SU-DHL-6 (cell line): ENCODE measurements around the gene SUN2.

ENCODE experiments used
- H2AFZ ChIP-seq: fragments of 200-600 bp; sonication (generic); 2 replicates; pipeline ENCODE4 v1.6.1; 2014; ENCODE audit warnings: low read depth, mild to moderate bottlenecking, moderate library complexity, mixed read lengths, antibody characterized with exemption, low read length; ENCODE audit not compliant: severe bottlenecking
- H3F3A ChIP-seq: fragments of 200-600 bp; shearing (Covaris generic); 2 replicates; pipeline ENCODE4 v1.6.0; 2016; ENCODE audit warnings: antibody characterized with exemption, mild to moderate bottlenecking; ENCODE audit not compliant: insufficient read depth
- H3K27ac ChIP-seq: fragments of 200-600 bp; sonication (generic); 2 replicates; pipeline ENCODE4 v1.5.1; 2016; ENCODE audit warnings: low read depth, mild to moderate bottlenecking, low read length, moderate library complexity, mixed read lengths
- H3K27me3 ChIP-seq: fragments of 200-600 bp; sonication (generic), shearing (Covaris generic); 2 replicates; pipeline ENCODE4 v1.6.0; 2014; ENCODE audit warnings: mild to moderate bottlenecking, low read length
- H3K36me3 ChIP-seq: fragments of 200-600 bp; sonication (generic); 2 replicates; pipeline ENCODE4 v1.6.1; 2014; ENCODE audit warnings: mild to moderate bottlenecking, low read length, mixed read lengths
- H3K4me2 ChIP-seq: fragments of 300-600, 200-600 bp; shearing (Covaris generic), sonication (generic); 2 replicates; pipeline ENCODE4 v1.6.0; 2014; ENCODE audit warnings: low read length, low read depth, mild to moderate bottlenecking; ENCODE audit not compliant: poor library complexity, severe bottlenecking
- H3K4me3 ChIP-seq: fragments of 200-600 bp; sonication (generic); 2 replicates; pipeline ENCODE4 v1.5.1; 2014; ENCODE audit warnings: antibody characterized with exemption, low read length, mild to moderate bottlenecking, mixed read lengths; ENCODE audit not compliant: insufficient read depth, poor library complexity, severe bottlenecking
- H3K79me2 ChIP-seq: fragments of 200-600 bp; sonication (generic); 2 replicates; pipeline ENCODE4 v1.6.1; 2014; ENCODE audit warnings: mild to moderate bottlenecking, low read length, moderate library complexity; ENCODE audit not compliant: insufficient read depth
- H3K9ac ChIP-seq: fragments of 200-600 bp; sonication (generic); 2 replicates; pipeline ENCODE4 v1.7.0; 2014; ENCODE audit warnings: mild to moderate bottlenecking, low read length
- H3K9me2 ChIP-seq: fragments of 200-600 bp; sonication (generic); replicated peaks from 2 replicates; pipeline ENCODE4 v1.6.1; 2014; ENCODE audit warnings: low read length; ENCODE audit not compliant: insufficient read depth
- H3K9me3 ChIP-seq: fragments of 200-600 bp; sonication (generic); 2 replicates; pipeline ENCODE4 v1.6.1; 2014; ENCODE audit warnings: low read length, mixed read lengths; ENCODE audit not compliant: insufficient read depth
- H4K20me1 ChIP-seq: fragments of 200-600 bp; sonication (generic); 2 replicates; pipeline ENCODE4 v1.6.1; 2014; ENCODE audit warnings: low read depth, mild to moderate bottlenecking, antibody characterized with exemption, low read length, moderate library complexity, mixed read lengths
- CTCF ChIP-seq: fragments of 200-600 bp; sonication (generic); IDR thresholded peaks from one replicate; pipeline ENCODE4 v1.5.1; 2017; ENCODE audit warnings: antibody characterized with exemption, mild to moderate bottlenecking, low read length, moderate library complexity; ENCODE audit not compliant: insufficient read depth, poor library complexity, severe bottlenecking
- EZH2phosphoT487 ChIP-seq: fragments of 200-600 bp; sonication (generic), shearing (Covaris generic); conservative IDR thresholded peaks from 2 replicates; pipeline ENCODE4 v1.6.1; 2018; ENCODE audit warnings: mild to moderate bottlenecking, antibody characterized with exemption, low read length, moderate library complexity, mixed read lengths

SUN2 gene

GRCh38 chr22:38685761-38686160, 70.0 kb downstream of the SUN2 start:
- Histone ChIP-seq H3F3A (no peaks in the 10 kb centered on the region; the same call in 1 of the 2 replicates), H3K9me3 (no peaks in the 10 kb centered on the region), H3K9me2 (no peaks in the 10 kb centered on the region), H3K9ac (no peak overlapping the region), H4K20me1 (no peaks in the 10 kb centered on the region), H3K27ac (no peak overlapping the region), H3K4me3 (no peak overlapping the region), H3K4me2 (no peak overlapping the region), H3K79me2 (peaks cover 10% of the 10 kb centered on the region), H2AFZ (no peak overlapping the region), H3K27me3 (no peaks in the 10 kb centered on the region), H3K36me3 (0 out of 2 replicates have a peak, but pooled peaks cover 7% of the 10 kb centered on the region)
- no peak for TF ChIP-seq CTCF

- H3F3A ChIP-seq, result no peaks in the 10 kb centered on the region; the same call in 1 of the 2 replicates
- no peaks in the 10 kb centered on the region for H3K9me2 ChIP-seq
- H3K9ac ChIP-seq, result no peak overlapping the region
- H3K27ac ChIP-seq, result no peak overlapping the region
- TF ChIP-seq CTCF (no peak), EZH2phosphoT487 (no peak)
- H3K4me3 ChIP-seq, result no peak overlapping the region
- H2AFZ ChIP-seq, result no peak overlapping the region
- H3K27me3 ChIP-seq, result no peaks in the 10 kb centered on the region
- no peaks in the 10 kb centered on the region for H4K20me1 ChIP-seq
- H3K79me2 ChIP-seq, result peaks cover 10% of the 10 kb centered on the region
- H3K4me2 ChIP-seq, result no peak overlapping the region
- H3K36me3 ChIP-seq, result 0 out of 2 replicates have a peak, but pooled peaks cover 6% of the 10 kb centered on the region
- H3K9me3 ChIP-seq, result no peaks in the 10 kb centered on the region
Measured at GRCh38 chr22:38684895-38685294, 70.9 kb downstream of the SUN2 start.
